ENCODE measurements around the gene ZNF620.
"Not testable (repeated sequence)": the region's sequence is repeated elsewhere in the genome, so short reads cannot be mapped to it uniquely, and the experiment has no call there.

ZNF620 gene

GRCh38 chr3:40504636-40505430, 1.0 kb upstream of the ZNF620 start:
- DNase-seq: no peak

GRCh38 chr3:40511031-40511718, 5.3 kb downstream of the ZNF620 start:
- no peak for DNase-seq

- no peak for DNase-seq
Measured at GRCh38 chr3:40516201-40516600, 10.4 kb downstream of the ZNF620 start.

GRCh38 chr3:40518067-40518466, 12.2 kb downstream of the ZNF620 start:
- DNase-seq: no peak

- no peak for DNase-seq
Measured at GRCh38 chr3:40518848-40519247, 13.0 kb downstream of the ZNF620 start.

- DNase-seq: no peak
Measured at GRCh38 chr3:40521254-40521653, 15.4 kb downstream of the ZNF620 start.

GRCh38 chr3:40523781-40524180, 17.9 kb downstream of the ZNF620 start:
- no peak for DNase-seq

GRCh38 chr3:40524222-40524567, 18.4 kb downstream of the ZNF620 start:
- no peak for DNase-seq

GRCh38 chr3:40524568-40525285, 18.9 kb downstream of the ZNF620 start, which contains the start of gene ZNF621:
Gene ZNF621, plus strand, starts transcription at chr3:40524960. Its CDS starts 881 bp downstream, at chr3:40525841.
- peak; percentile 74 for DNase-seq

- no peak for DNase-seq
Measured at GRCh38 chr3:40528426-40528825, 22.6 kb downstream of the ZNF620 start.

GRCh38 chr3:40532252-40532651, 26.4 kb downstream of the ZNF620 start:
- no peak for DNase-seq

GRCh38 chr3:40534283-40534682, 28.4 kb downstream of the ZNF620 start:
- DNase-seq: no peak

GRCh38 chr3:40546816-40547215, 41.0 kb downstream of the ZNF620 start:
- no peak for DNase-seq

- no peak for DNase-seq
Measured at GRCh38 chr3:40550167-40550566, 44.3 kb downstream of the ZNF620 start.

GRCh38 chr3:40557575-40558161, 51.8 kb downstream of the ZNF620 start:
- DNase-seq: no peak

- DNase-seq: not testable (repeated sequence)
Measured at GRCh38 chr3:40562482-40562881, 56.6 kb downstream of the ZNF620 start.

- not testable (repeated sequence) for DNase-seq
Measured at GRCh38 chr3:40565629-40566028, 59.8 kb downstream of the ZNF620 start.

- DNase-seq: no peak
Measured at GRCh38 chr3:40566694-40567093, 60.9 kb downstream of the ZNF620 start.

All from central memory CD4-positive, alpha-beta T cell (primary cell).